Dermis blood vessel endothelial cell (primary cell): ENCODE data around the gene FANCF. TPM values are rescaled to one million over a fixed set of nuclear protein-coding genes. Genes with fewer than 3 reads are reported as not detected.
"Not testable (repeated sequence)": the region's sequence is repeated elsewhere in the genome, so short reads cannot be mapped to it uniquely, and the experiment has no call there.

Experiments
- DNase-seq: peaks from one replicate; pipeline ENCODE4 v3.0.0; 2010
- total RNA-seq: library from RNA; depleted of rRNA; stranded (reverse); fragments of >200 nt; gene quantifications from 2 replicates; pipeline ENCODE4 v1.2.3, GENCODE V29; 2014

Gene FANCF, protein sequence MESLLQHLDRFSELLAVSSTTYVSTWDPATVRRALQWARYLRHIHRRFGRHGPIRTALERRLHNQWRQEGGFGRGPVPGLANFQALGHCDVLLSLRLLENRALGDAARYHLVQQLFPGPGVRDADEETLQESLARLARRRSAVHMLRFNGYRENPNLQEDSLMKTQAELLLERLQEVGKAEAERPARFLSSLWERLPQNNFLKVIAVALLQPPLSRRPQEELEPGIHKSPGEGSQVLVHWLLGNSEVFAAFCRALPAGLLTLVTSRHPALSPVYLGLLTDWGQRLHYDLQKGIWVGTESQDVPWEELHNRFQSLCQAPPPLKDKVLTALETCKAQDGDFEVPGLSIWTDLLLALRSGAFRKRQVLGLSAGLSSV
- total RNA-seq, result 10.6 and 10.7 TPM in 2 replicates

DNA sequence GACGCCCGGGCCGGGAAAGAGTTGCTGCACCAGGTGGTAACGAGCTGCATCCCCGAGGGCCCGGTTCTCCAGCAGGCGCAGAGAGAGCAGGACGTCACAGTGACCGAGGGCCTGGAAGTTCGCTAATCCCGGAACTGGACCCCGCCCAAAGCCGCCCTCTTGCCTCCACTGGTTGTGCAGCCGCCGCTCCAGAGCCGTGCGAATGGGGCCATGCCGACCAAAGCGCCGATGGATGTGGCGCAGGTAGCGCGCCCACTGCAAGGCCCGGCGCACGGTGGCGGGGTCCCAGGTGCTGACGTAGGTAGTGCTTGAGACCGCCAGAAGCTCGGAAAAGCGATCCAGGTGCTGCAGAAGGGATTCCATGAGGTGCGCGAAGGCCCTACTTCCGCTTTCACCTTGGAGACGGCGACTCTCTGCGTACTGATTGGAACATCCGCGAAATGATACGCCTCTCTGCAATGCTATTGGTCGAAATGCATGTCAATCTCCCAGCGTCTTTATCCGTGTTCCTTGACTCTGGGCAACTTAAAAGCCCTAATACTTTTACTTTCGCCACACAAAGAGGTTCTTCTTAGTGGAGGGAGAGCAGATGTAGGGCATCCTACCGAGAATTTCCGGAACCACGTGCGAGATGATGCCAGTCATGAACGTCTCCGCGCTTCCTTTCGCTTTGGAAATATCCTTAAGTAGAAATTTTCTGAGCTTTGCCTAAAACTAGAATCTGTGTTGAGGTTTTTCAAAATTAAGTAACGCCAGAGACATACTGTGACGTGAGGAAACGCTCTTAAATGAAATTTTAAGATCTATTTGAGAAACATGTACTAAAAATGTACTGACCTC lies at the start of gene FANCF:
TSS of gene FANCF (minus strand) at position 376 of the 840 bp plus-strand sequence. CDS start at position 363, 13 bp downstream.
- peak; percentile 99 for DNase-seq

DNA sequence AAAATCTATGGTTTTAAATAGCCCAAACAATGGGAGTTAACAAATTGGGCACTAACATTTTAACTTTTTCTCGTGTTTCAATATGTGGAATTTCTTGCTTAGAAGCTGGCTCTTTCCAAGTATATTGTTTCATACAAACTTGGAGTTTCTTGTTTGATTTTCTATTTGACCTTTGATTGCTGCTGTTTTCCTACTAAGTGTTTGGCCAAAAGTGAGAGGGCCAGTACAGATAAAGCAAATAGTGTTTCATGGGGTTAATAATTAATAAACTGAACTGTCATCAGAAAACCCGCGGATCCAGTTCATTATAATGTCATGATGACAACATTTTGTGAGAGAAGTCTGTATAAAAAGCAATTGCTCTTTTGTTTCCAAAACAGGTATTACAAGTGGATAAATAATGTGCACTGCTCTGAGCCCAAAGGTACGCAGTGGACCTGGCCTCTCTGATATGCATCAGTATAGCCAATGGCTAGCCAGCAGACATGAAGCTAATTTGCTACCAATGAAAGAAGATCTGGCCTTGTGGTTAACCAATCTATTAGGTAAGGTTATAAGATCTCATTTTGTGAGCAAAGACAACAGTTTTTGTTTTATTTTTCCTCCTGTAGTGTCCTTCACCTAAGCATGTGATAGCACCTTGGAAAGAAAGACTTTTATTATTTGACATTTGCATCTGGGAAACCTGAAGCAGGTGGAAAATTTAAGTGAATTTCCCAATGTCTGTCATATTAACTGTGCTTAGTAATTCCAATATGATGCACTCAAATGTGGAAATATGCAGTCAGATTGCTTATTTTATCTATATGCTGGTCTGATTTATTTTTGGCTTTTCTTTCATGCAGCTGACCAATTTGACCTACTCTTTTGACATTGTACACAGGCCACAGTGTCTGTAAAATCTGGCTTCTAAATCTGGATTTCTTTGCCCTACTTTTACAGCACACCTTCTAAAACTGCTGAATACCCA lies 49.1 kb upstream of the FANCF start:
- DNase-seq, result no peak

DNA sequence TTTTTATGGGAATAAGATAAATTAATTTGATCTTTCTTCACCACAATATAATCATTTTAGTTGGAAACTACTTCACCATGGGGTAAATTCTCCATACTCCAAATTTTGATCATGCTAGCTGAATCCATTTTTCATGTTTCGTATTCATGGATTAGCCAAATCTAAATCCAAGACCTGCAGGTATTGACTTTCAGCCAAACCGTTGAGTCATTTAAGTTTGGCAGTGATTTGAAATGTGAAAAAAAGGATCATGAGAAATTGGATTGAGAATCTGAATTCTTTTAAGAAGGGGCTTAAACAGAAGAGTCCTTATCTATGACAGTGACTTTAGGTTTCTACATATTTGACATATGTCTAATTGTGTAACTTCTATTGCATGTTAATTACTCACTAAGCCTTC lies 46.1 kb upstream of the FANCF start:
- no peak for DNase-seq

DNA sequence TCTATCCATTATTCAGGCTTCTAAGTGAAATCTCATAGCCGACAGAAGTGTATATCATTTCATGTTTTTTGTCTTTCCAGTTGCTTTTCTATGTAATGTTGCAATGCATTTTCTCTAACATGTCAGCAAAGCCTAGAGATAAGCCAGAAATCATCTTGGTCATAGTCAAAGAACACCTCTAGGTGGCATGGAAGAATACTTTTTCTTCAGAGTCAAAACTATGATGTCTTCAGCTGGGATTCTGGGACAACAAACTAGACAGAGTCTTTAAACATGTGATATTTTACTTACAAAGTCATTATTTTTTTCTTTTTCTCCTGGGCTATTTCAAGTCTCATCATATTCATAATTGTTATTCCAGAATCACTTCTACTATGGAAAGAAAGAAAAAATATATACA lies 45.2 kb upstream of the FANCF start:
- DNase-seq, result peak; percentile 39

DNA sequence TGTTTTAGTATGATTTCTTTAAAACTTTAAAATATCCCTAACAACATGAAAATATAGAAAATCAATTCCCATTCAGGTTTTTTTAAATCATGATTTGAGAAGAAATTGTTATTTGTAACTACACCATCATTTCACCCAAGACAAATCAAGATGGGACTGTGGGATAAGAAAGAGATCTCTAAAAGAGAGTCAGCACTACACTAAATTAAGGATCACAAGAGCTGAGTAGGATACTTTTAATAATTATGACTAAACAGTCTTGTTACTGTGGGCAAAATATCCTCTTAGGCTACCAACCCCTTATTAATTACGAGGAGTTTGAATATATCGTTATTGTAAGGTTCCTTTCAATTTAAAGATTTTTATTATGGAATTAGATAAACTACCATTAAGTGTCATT lies 43.7 kb upstream of the FANCF start:
- DNase-seq, result no peak

DNA sequence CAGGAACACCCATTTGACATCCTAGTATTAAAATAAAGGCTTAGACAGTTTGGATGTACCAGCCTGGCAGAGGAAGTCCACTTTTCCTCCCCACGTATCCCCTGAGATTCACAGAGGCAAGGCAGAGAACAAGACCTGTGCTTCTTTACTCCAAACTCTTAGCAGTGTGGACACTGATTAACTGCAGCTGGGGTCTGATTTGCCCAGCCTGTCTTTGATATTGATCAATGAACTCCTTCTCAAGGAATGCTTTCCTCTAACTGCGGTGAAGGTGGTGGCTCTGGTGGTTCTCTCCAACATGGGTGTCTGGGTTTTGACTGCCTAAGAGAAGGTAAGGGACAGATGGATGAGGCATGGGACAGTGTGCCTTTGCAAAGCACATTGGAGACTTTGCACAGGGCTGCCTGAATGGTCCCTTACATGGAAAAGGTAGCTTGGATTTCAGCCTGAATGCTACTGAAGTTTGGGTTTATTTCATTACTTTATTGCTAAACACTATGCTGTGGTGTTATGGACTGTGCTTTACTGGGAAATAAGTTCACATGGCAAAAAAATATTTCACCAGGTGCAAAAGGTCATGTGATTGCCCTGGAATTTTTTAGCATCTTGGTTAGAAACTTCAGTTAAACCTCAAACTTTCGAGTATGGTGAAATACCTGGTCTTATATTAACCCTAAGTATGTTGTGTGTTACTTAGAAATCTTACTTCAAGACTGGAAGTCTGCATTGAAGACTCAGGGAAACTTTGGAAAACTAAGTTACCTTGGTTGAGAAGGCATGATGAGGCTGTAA lies 42.6 kb upstream of the FANCF start:
- no peak for DNase-seq

DNA sequence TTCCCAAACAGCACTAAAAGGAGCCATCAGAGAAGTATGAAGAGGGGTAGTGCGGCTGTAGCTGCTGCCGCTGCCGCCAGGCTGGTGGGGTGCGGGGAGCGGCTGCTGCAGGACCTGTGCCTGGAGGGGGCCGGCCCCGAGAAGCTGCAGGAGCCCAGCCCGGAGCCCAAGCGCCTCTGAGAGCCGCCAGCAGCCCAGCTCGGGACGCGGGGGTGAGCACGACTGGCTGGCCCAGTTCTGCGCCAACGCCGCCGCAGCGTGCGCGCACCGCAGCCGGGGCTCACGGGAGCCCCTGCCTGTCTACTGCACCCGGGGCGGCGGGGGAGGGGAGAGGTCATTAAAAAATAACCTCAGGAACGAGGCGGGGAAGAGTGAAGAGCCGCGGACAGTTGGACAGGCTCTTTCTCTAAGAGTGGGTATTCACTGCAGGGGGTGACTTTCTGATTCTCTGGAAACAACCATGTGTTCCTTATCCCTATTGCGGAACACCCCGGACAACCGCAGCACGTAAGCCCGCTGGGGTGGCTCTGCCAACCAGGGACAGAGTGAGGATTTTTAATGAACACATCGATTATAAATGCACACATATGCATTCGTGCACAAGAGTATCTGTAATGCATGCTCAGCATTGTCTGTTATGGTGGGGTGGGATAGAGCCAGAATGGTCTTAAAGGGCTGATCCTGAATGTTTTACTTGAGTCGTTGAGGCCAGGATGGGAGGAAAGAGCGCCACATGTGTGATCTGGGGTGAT lies 41.2 kb upstream of the FANCF start:
- no peak for DNase-seq

DNA sequence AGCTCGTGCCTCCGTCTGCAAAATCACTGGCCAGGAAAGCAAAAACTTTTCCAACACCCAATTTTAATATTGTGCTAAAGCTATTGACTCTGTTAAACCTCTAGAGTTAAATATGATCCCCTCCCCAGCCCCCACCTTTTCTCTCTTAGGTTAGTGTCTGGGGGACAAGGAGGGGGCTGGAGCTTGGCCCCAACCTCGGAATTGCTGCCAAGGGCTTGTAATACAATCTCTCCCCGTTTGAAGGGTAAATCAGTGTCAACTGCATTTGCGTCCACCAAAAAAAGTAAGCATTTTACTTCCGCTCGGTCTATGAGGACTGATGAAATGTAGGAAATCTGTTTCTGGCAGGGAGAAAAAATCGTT lies 40.7 kb upstream of the FANCF start, which contains the start of gene GAS2:
TSS of gene GAS2 (plus strand) at position 287 of the 363 bp plus-strand sequence. CDS start 8,259 bp downstream, outside the sequence.
- DNase-seq, result no peak

DNA sequence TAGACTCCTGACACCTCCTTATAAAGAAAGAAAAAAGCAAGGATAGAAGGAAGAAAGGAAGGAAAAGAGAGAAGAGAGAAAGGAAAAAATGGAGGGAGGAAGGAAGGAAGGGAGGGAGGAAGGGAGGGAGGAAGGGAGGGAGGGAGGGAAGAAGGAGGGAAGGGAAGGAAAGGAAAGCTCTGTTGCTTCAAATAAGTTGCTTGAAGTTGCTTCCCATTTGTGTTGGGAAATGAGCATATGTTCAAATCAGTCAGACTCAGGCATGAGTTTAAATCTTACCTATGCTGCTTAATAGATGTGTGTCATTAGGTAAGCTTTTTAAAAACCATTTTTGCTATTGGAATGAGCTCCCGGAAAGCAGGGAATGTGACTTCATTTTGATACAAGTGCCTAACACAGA lies 34.2 kb upstream of the FANCF start:
- DNase-seq, result no peak

DNA sequence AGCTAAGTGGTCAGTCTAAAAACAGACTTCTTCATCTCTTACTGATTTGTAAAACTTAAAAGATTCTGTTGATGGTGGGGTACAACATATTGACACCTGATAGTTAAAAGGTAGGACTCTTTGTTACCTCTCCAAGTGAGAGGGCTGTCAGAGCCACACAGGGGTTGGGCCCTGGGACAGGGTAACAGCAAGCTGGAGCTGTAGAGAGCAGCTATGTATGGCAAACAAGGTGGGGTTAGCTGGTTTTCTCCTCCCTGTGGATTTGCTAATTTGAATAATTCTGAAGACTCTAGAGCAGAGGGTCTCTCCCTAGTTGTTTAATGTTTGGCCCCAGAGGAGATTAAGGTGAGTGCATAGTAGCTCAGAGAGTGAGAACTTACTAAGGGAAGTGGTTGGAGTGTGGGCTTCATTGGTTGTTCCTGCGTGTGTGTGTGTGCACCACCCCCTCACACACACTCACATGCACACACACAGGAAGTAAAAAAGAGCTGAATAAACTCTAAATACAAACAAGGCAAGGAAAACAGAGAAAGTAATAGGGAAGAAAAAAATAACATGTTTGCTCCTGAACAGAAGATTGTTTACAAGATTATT lies 31.6 kb upstream of the FANCF start:
- DNase-seq, result no peak

DNA sequence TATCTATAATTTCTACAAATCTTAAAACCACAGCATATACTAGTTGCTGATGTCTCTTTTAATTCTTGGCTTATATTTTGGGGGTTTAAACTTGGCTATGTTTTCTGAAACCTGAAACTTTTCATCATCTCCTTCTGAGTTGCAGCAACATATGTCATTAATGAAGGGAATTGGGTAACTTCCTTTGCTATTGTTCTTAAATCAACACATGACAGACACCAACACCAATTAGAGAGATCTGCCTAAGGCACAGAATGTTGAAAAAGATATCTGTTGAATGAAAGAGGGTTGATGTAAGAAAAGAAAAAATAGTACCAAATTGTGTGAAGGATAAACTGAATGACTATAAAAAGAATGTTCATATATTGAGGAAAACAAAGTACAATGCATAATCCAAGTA lies 30.5 kb upstream of the FANCF start:
- DNase-seq, result no peak

DNA sequence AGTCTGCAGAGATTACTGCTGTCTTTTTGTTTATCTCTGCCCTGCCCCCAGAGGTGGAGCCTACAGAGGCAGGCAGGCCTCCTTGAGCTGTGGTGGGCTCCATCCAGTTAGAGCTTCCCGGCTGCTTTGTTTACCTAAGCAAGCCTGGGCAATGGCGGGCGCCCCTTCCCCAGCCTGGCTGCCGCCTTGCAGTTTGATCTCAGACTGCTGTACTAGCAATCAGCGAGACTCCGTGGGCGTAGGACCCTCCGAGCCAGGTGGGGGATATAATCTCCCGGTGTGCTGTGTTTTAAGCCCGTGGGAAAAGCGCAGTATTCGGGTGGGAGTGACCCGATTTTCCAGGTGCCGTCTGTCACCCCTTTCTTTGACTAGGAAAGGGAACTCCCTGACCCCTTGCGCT lies 26.7 kb upstream of the FANCF start:
- not testable (repeated sequence) for DNase-seq

DNA sequence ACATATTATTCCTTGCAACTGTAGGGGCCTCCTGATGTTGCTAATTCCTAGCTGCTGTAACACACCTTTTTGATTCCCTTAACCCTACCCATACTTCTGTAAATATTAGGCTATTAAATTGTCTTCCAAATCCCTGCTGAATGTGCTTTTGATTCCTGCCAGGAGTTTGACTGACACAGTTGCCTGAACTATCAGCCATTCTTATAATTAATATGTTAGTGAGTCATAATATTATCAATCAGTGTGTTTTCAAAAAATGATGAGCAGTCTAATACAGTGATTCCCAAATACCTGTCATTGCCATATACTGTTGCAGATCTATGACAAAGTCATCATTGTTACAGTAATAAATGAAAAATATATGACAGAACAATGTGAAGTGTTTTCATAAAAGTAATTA lies 15.9 kb upstream of the FANCF start:
- no peak for DNase-seq

DNA sequence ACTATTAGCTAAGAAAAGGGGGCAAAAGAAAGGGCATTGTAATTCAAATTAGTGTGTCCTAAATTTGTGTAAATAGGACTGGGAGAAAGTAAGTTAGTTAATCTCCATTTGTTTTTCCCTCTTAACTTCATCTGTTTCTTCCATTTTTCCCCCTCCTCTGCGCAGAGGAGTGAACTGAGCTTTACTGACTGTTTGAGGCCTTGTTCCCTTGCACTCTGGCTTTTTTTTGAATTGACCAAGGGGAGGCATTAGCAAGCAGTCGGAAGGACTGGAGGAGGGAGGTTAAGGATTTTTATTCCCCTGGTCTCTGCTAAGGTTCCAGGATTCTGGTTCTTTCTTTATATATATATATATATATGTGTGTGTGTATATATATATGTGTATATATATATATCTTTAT lies 15.2 kb upstream of the FANCF start:
- DNase-seq, result no peak

DNA sequence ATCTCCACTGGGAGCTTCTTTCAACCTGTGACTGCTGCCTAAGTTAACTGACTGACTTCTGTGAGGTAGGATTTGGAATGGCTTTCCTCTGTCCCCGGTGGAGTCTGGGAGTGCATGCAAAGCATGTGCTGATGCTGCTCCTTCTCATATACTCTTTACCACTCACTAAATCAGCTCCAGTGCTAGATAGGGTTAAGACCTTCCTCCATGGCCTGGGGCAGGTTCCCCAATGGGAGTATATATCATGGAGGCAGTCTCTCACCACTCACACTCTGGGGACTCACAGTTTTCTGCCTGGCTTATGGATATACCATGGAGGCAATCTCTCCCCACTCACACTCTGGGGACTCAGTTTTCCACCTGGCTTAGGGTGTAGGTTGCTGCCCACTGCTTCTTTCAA lies 10.1 kb upstream of the FANCF start:
- DNase-seq, result no peak

DNA sequence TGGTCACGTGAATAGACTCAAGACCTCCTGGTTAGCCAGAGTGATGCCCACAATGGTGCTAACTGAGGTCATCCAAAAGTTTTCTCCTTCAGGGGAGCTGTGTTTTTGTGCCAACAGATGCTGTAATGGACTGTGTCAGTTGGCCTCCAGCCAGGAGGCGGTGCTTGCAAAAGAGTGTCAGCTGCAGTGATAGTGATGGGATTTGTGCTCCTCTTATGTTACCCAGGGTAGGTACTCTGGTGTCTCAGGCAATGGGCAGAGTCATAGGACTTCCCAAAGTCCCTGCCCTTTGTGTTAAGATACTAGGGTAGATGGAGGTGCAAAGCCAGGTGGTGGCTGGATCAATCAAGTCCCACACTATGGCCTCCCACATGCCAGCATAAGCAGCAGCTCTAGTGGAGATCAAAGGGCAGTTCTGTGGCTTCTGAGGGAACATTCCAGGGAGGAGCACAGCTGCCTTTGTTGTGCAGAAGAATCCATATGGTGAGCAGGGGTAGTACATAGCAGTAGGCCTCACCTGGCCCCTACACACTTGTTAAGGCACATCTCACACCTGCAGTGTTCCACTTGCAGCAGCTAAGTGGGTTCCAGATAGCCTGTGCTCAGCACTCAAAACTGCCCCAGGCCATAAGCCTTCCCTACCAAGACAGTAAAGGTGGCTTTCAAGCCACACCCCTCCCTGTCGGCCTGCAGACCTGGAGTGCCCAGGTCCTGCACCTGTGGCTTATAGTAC lies 9.4 kb upstream of the FANCF start:
- no peak for DNase-seq

DNA sequence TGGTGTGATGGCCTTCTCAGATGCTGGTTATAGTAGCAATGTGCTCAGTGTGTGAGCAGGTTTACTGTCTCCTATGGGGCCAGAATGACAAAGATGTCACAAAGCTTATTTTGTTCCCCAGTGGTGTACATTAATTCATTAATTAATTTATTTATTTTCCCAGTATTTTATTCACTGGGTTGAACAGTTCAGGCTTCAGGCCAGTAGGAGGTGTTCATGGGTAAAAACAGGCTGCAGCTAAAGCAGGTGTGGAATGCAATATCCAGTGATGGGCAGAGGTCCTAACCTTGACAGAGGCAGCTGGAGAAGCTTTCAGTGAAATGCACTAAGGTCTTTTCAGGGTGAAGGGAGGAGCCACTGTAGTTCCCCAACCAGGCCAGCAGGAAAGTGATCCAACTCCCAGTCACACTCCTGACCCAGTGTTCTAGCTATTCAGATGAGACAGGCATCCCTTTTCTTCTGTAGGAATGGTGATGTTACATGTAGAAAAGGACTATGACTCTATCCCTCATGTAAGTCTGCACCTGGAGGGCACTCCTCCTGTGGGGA lies 7.8 kb upstream of the FANCF start:
- no peak for DNase-seq

DNA sequence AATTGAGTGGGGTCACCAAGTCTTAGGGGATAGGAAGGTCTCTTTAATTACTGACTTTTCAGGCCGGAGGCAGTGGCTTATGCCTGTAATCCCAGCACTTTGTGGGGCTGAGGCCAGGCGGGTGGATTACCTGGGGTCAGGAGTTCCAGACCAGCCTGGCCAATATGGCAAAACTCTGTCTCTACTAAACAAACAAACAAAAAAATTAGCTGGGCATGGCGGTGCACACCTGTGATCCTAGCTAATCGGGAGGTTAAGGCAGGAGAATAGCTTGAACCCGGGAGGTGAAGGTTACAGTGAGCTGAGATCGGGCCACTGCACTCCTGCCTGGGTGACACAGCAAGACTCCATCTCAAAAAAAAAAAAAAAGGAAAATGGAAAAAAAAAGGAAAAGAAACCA lies 1.8 kb upstream of the FANCF start:
- DNase-seq, result no peak

DNA sequence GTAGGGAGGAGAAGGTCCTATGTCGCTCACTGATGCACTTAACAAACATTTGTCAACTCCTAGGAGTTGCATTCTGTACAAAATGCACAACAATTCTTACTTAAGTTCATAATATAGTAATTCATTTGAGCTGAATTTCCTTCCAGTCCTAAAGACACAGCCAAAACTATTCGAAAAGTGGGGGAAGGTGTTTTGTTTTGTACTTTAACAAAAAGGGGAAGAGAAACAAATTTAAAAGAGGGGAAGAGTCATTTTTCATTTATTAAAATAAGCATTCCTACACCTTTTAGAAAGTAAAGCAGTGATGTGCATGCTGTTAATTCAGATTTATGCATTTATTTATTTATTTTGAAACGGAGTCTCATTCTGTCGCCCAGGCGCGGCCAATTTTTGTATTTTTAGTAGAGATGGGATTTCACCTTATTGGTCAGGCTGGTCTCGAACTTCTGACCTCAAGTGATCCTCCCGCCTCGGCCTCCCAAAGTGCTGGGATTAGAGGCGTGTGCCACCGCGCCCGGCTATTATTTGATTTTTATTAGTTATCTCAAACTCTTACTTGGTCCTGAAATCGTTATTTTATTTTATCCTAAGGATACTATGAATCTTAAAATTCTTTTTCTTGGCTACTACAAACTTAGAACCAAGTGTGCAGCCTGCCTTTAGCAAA lies 1.1 kb upstream of the FANCF start:
- DNase-seq, result no peak
